Spleen (tissue), 7 donors: ENCODE measurements around the gene CCDC137.

Experiments
- POLR2A ChIP-seq, 3 donors: fragments of 450-650 bp; IDR thresholded peaks; one replicate each; pipeline ENCODE4 v1.5.1; 2017; ENCODE audit warnings: antibody characterized with exemption in 3 of 3, mild to moderate bottlenecking in 1 of 3
- TF ChIP-seq, protein P1 (sequence below), 11 experiments: fragments of 200-600 bp in 7 of 11; fragments of 450-650 bp in 4 of 11; sonication (generic) in 4 of 11; IDR thresholded peaks in 8 of 11; conservative IDR thresholded peaks in 3 of 11; 1 replicate in 7 of 11; 2 replicates in 4 of 11; pipeline versions ENCODE4 v1.4.0 to v1.8.0; 2016 to 2021; ENCODE audit warnings: antibody characterized with exemption in 11 of 11, inconsistent platforms in 4 of 11, mild to moderate bottlenecking in 1 of 11
- donor health status: DM: no; HTN: no; CAD: no; lungs with moderate emphysema.
- donor health status: DM: no; HTN: no; CAD: no.
- donor health status: DM: no; HTN: no; CAD: no.

GRCh38 chr17:81648707-81649085 lies 17.8 kb upstream of the CCDC137 start:
- TF ChIP-seq, protein P1, sequence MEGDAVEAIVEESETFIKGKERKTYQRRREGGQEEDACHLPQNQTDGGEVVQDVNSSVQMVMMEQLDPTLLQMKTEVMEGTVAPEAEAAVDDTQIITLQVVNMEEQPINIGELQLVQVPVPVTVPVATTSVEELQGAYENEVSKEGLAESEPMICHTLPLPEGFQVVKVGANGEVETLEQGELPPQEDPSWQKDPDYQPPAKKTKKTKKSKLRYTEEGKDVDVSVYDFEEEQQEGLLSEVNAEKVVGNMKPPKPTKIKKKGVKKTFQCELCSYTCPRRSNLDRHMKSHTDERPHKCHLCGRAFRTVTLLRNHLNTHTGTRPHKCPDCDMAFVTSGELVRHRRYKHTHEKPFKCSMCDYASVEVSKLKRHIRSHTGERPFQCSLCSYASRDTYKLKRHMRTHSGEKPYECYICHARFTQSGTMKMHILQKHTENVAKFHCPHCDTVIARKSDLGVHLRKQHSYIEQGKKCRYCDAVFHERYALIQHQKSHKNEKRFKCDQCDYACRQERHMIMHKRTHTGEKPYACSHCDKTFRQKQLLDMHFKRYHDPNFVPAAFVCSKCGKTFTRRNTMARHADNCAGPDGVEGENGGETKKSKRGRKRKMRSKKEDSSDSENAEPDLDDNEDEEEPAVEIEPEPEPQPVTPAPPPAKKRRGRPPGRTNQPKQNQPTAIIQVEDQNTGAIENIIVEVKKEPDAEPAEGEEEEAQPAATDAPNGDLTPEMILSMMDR (IDR thresholded peaks at IDR 0.05 in 8 of 11, conservative IDR thresholded peaks at IDR 0.05 in 3 of 11): no peak
- no peak for TF ChIP-seq POLR2A (IDR thresholded peaks at IDR 0.05)
